Prostate gland (tissue), 2 donors: ENCODE data around the gene DOP1B.
"Not testable (repeated sequence)": the region's sequence is repeated elsewhere in the genome, so short reads cannot be mapped to it uniquely, and the experiment has no call there.

Experiments
- POLR2A ChIP-seq: fragments of 450-650 bp; IDR thresholded peaks from one replicate; pipeline ENCODE4 v1.6.1; 2016; ENCODE audit warnings: antibody characterized with exemption, mild to moderate bottlenecking
- POLR2AphosphoS5 ChIP-seq: sonication (generic); formaldehyde crosslinking; IDR thresholded peaks from one replicate; pipeline ENCODE4 v1.6.1; 2017; ENCODE audit warnings: antibody characterized with exemption
- TF ChIP-seq, protein P1 (sequence below), 4 experiments: fragments of 200-600 bp in 2 of 4; fragments of 450-650 bp in 2 of 4; sonication (generic) in 2 of 4; IDR thresholded peaks; 1 replicate in 3 of 4; 2 replicates in 1 of 4; pipeline ENCODE4 v1.5.1; 2016 to 2019; ENCODE audit warnings: antibody characterized with exemption in 4 of 4, mild to moderate bottlenecking in 2 of 4, moderate library complexity in 2 of 4

DNA sequence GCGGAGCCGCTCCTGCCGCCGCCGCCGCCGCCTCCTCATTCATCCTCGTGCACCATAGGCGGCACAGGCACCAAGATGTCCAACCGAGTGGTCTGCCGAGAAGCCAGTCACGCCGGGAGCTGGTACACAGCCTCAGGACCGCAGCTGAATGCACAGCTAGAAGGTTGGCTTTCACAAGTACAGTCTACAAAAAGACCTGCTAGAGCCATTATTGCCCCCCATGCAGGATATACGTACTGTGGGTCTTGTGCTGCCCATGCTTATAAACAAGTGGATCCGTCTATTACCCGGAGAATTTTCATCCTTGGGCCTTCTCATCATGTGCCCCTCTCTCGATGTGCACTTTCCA lies 26.2 kb upstream of the DOP1B start:
- TF ChIP-seq, protein P1, sequence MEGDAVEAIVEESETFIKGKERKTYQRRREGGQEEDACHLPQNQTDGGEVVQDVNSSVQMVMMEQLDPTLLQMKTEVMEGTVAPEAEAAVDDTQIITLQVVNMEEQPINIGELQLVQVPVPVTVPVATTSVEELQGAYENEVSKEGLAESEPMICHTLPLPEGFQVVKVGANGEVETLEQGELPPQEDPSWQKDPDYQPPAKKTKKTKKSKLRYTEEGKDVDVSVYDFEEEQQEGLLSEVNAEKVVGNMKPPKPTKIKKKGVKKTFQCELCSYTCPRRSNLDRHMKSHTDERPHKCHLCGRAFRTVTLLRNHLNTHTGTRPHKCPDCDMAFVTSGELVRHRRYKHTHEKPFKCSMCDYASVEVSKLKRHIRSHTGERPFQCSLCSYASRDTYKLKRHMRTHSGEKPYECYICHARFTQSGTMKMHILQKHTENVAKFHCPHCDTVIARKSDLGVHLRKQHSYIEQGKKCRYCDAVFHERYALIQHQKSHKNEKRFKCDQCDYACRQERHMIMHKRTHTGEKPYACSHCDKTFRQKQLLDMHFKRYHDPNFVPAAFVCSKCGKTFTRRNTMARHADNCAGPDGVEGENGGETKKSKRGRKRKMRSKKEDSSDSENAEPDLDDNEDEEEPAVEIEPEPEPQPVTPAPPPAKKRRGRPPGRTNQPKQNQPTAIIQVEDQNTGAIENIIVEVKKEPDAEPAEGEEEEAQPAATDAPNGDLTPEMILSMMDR (IDR thresholded peaks at IDR 0.05): not testable (repeated sequence)
- TF ChIP-seq POLR2A, POLR2AphosphoS5: not testable (repeated sequence)
